NCI-H2171 (cell line): ENCODE measurements around the gene PRSS50.

Experiments
- DNase-seq: peaks from one replicate; lab custom pipeline; 2025; lab: John Stamatoyannopoulos, UW

PRSS50 gene

DNA sequence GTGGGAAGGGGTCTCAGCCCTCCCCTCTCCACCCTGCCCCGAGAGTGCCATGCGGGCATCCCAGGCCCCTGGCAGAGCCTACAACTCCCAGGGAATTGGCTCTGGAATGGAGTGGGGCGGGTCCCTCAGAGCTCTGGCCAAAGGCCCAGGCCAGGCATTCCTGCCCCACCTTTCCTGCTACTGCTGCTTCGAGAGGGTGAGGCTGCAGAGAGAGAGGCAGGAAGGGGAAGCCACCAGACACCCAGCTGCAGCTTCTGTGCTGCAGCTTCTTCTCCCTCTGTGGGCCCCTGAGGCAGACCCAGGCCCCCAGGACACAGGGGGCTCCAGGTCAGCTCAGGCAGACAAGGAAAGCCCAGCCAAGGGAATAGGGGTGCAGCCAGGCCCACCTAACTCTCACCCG is 26.9 kb downstream of the PRSS50 start:
- DNase-seq: no peak

- DNase-seq: no peak
Measured at GRCh38 chr3:46685446-46685845, 32.2 kb downstream of the PRSS50 start.

- DNase-seq: no peak
Measured at GRCh38 chr3:46684891-46685290, 32.8 kb downstream of the PRSS50 start.

DNA sequence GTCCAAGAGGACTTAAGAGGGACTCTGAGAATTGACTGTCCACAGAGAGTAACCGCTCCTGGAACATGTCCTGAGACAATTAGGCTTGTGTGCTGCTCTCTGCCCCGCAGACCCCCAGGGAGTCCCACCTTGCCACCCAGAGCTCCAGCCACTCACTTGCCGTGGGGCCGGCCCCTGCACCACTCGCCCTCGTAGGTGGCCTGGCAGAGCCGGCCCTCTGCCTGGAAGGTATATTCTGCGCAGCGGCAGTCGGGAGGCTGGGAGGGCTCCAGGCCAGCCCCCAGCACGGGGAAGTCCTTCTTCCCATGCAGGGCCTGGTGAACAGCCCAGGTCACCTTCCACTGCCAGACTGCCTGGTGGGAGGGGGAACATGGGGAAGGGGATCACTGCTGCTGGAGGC is 34.7 kb downstream of the PRSS50 start:
- DNase-seq: no peak

DNA sequence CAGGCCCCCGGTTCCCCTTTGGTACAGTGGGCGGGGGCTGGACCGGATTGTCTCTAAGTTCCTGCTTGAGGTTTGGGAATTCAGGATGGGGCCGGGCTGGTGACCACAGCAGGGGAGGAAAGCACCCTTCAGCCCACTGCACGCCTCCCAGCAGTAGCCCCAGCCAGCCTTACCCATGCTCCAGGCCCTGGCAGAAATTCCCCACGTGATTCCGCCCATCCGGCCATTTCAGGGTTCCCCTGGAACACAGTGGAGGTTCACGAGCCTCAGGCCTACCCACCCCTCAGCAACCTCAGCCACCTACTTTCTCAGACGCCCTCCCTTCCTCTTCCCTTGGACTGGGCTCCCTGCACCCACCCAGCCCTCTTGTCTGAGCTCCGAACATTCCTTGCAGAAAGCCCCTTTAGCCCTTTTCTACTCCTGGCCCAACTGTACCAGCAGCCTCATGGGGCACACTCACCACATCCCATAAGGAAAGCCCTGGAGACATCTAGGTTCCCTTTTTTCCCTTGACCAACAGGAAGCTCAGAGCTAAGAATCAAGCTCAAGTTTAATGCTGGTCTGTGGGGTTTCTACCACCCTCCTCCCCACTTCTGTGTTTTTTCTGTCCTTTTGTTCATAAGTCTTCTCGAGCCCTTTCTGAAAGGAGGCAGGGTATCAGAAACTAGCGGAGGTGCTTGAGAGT is 35.7 kb downstream of the PRSS50 start:
- no peak for DNase-seq

GRCh38 chr3:46681387-46681786 is 36.3 kb downstream of the PRSS50 start:
- no peak for DNase-seq

GRCh38 chr3:46680298-46680826 is 37.3 kb downstream of the PRSS50 start:
- no peak for DNase-seq

DNA sequence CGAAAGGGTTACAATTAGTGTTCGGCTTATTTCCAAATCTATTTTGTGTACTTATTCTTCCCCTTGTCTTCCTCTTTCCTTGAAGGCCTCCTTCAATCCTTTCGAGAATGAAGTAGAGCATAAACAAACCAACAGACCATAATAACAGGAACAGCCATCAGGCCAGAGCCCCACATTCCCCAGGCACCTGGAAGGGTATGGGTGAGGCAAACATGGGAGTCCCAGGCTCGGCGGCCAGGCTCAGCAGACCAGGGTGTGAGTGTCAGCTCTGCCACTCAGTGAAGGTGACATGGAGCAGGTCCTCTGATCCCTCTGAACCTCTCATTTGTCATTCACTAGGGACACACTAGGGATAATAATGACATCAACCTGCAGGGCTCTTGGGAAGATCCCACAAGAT is 38.0 kb downstream of the PRSS50 start:
- DNase-seq: no peak

DNA sequence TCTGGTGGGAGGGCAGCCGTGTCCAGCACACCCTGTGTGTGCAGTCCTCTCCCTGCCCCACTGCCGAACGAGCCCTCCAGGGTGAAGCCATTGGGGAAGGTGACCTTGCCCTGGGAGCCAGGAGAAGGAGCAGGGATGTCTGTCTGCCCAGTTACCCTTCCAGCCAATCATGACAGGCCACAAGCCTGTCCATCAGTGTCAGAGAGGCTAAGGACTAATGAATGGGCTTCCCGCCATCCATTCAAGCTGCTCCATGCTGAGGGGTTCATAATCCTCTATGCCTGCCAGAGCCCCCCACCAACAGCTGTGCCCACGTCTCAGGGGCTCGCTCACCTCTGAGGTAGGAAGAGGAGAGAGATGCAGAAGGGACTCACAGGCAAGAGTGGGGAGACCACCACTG is 39.4 kb downstream of the PRSS50 start:
- no peak for DNase-seq

GRCh38 chr3:46677411-46677726 is 40.3 kb downstream of the PRSS50 start:
- no peak for DNase-seq

DNA sequence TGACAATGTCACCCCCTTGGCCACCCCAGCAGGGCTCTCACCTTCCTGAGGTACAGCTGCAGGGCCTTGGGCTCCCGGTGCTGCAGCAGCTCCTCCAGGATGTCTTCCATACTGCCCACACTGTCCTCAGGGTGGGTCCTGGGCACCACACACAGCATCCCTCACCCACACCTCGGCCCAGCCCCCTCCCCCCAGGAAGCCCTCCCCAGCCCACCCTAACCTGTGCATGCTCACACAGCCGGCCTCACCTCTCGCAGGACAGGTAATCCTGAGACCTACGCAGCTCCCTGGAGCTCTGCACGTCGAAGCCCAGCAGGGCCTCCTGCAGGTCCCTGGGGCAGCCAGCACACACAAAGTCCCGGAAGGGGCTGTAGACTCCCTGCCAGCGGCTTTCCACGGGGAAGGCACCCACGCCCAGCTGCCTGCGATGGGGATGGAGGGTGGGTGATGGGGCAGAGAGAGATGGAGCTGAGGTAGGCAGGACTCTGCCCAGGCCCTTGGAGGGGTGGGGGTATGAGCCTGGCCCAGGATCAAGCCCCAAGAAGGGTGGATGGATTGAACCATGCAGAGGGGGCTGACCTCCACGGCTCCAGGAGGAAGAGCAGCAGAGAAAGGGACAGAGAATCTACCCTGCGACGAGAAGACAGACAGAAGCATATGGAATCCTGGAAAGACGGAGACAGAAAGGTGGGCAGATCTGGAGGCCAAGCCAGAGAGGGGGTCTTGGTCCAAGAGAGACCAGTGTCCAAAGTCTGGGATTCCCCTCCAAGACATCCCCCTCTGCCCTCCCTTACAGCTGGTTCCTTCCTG is 40.9 kb downstream of the PRSS50 start:
- DNase-seq: no peak

DNA sequence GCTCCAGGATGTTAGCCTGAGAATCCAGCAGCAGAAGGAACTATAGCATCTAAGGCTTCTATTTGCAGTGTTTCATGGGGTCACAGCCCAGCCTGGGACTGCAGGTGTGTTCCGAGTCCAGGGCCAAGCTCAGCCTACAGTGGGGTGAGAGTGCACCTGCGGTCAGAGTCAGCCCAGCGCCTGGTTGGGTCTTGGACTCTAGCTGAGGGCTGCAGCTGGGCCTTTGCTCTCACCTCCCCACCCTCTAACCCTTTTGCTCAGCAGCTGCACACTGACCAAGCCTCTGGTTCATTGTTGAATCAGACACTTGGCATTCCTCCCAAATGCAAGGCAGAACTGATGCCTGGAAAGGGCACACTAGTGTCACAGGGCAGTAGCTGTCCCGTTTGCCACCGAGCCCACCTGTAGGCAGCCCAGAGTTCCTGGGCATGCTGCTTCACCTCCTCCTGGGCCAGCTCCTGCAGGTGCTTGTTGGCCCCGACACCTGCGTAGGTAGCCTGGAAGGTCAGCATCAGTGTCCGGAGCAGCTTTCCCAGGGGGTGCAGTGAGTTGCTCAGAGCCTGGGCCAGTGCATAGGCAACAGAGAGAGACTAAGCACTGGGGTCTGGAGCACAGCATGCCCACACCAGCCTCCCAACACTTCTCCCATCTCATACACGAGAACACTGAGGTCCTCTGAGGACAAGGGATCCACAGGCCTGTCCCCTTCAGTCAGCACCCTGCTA is 41.7 kb downstream of the PRSS50 start:
- DNase-seq: no peak

DNA sequence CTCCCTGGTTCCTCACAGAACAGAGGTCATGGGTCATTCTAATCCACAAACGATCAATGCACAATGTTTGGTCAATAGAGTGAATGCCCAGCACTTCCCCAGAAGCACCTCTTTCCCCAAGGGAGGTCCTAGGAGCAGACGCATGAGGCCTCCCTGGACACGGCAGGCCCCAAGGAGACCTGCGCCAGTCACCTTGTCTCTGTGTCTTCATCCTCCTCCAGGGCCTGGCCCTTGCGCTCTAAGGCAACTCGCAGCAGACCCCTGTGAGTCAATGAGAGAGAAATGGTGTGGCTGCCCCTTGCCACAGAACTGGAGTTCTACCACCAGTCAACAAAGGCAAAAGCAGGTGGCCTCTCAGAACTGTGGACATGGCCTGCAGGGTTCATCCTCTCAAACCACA is 42.2 kb downstream of the PRSS50 start:
- DNase-seq: no peak

- DNase-seq: no peak
Measured at GRCh38 chr3:46674031-46674845, 43.4 kb downstream of the PRSS50 start.

- DNase-seq: no peak
Measured at GRCh38 chr3:46673151-46674030, 44.3 kb downstream of the PRSS50 start.

GRCh38 chr3:46672349-46672695 is 45.3 kb downstream of the PRSS50 start:
- DNase-seq: no peak

DNA sequence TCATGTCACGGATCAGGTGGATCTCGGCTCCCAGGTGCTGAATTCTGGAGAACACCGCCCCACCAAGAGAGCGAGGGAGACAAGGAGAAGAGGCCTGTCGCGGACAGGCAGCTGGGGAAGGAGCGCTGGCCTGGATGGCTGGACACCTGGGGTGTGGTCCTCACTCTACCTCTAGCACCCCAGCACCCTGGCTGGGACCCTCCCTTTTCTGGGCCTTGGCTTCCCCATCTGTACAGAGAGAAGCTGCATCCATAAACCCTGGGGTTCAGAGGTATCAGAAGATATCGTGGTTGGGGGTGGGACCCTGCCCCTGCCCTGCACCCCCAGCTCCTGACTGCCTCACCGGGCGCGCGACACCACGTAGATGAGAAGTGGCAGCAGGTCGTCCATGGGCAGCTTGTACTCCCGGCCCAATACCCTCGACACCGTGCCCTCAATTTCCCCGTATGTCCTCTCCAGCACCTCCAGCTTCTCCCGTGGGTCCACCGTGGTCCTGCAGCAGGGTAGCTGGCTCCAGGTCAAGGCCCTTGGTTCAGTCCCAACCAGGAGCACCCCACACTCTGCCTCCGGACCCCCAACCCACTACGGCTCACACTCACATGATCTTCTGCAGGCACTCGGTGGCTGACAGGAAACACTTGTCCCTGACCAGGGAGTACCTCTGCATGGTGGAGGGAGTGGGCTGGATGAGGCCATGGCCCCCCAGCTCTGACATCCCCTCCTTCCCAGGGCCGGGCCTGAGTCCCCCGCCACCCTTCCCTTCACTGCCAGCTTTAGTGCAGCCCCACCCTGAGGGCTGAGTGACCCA is 45.9 kb downstream of the PRSS50 start:
- DNase-seq: no peak

- no peak for DNase-seq
Measured at GRCh38 chr3:46670891-46671427, 46.7 kb downstream of the PRSS50 start.

- DNase-seq: no peak
Measured at GRCh38 chr3:46670000-46670890, 47.4 kb downstream of the PRSS50 start.
